Measurements from ENCODE around the gene DPH1.
"Not testable (repeated sequence)": the region's sequence is repeated elsewhere in the genome, so short reads cannot be mapped to it uniquely, and the experiment has no call there.

The DPH1 gene

DNA sequence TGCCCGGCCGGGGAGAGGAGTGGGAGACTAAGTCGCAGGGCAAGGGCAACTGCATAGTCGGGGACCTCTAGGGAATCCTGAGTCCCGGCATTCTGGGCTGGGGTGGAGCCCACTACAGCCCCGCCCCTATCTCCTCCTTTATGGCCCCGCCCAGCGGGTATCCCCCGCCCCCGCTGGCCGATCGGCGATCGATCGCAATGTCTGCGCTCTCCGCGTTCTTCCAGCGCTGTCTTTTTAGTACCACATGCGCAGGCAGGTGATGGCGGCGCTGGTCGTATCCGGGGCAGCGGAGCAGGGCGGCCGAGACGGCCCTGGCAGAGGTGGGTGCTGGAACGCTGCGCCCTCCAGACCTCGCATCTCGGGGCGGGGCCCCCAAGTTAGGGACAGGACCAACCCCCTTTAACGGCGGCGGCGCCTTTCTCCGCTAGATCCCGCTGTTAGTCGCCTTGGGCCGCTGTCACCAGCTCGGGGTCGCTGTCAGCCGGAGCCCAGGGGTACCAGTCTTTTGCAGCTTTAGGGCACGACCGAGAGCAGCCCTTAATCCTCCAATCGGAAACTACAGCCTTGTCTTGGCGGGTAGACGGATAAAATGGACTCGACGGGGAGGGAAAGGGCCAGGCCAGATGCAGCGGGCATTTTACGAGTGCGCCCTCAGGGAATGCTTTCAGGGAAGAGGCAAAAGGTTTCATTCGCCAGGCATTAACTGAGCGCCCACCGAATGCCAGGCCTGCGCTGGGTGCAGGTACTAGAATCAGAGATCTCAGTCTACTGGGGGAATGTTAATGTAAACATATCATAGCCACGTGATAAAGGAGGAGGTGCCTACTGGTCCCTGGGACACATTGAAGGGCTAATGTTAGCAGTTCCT, at the start of gene DPH1:
DPH1 (plus strand) TSS at position 243 of the 868 bp plus-strand sequence; CDS start at position 260, 17 bp downstream.
- Histone ChIP-seq H3K9me3 (no peaks in the 10 kb centered on the region), H3K9ac (peak within 1 kb of the TSS; percentile 87), H3K4me2 (peak within 1 kb of the TSS; percentile 98), H4K20me1 (peaks cover 28% of the 10 kb centered on the region; the same call in 1 of the 2 replicates), H3K36me3 (no peaks in the 10 kb centered on the region), H3K4me1 (peaks cover 74% of the 10 kb centered on the region), H3K4me3 (peak within 1 kb of the TSS; percentile 93), H3K27me3 (peaks cover 15% of the 10 kb centered on the region; the same call in 1 of the 2 replicates), H3K27ac (peak within 1 kb of the TSS; percentile 85)
- no peak for TF ChIP-seq Cebpa-rat (IDR thresholded peaks at IDR 0.05)

GRCh38 chr17:1980665-1981250, 49.2 kb upstream of the DPH1 start:
- Histone ChIP-seq H3K36me3 (no peaks in the 10 kb centered on the region), H3K4me1 (peaks cover 91% of the 10 kb centered on the region), H3K27ac (peak overlapping the region; percentile 78; the same call in 1 of the 2 replicates), H4K20me1 (peaks cover 99% of the 10 kb centered on the region), H3K9me3 (no peaks in the 10 kb centered on the region), H3K4me2 (peak overlapping the region; percentile 79), H3K9ac (peak overlapping the region; percentile 3; the same call in 1 of the 2 replicates), H3K4me3 (no peak overlapping the region), H3K27me3 (peaks cover 14% of the 10 kb centered on the region; the same call in 1 of the 2 replicates)
- no peak for TF ChIP-seq Cebpa-rat (IDR thresholded peaks at IDR 0.05)

GRCh38 chr17:1982793-1983366, 47.1 kb upstream of the DPH1 start:
- peaks cover 74% of the 10 kb centered on the region for H3K4me1 ChIP-seq
- not testable (repeated sequence) for H3K36me3 ChIP-seq, H3K9me3 ChIP-seq, H3K4me3 ChIP-seq, H3K27ac ChIP-seq, H3K9ac ChIP-seq, H3K27me3 ChIP-seq
- H4K20me1 ChIP-seq = peaks cover 94% of the 10 kb centered on the region
- H3K4me2 ChIP-seq = 0 out of 2 replicates have a peak overlapping the region, but pooled peaks have one; percentile 79

GRCh38 chr17:1985093-1985492, 44.9 kb upstream of the DPH1 start:
- peaks cover 52% of the 10 kb centered on the region for H3K4me1 ChIP-seq
- H3K4me2 ChIP-seq = no peak overlapping the region
- no peak for TF ChIP-seq Cebpa-rat (IDR thresholded peaks at IDR 0.05)
- H4K20me1 ChIP-seq = peaks cover 88% of the 10 kb centered on the region
- H3K4me3 ChIP-seq = no peak overlapping the region
- no peaks in the 10 kb centered on the region for H3K27me3 ChIP-seq
- H3K27ac ChIP-seq = no peak overlapping the region
- H3K9me3 ChIP-seq = no peaks in the 10 kb centered on the region
- no peaks in the 10 kb centered on the region for H3K36me3 ChIP-seq
- H3K9ac ChIP-seq = no peak overlapping the region

- Histone ChIP-seq H3K4me2 (no peak overlapping the region), H3K27ac (no peak overlapping the region), H3K9ac (no peak overlapping the region), H3K4me3 (no peak overlapping the region), H3K36me3 (no peaks in the 10 kb centered on the region), H3K9me3 (no peaks in the 10 kb centered on the region), H4K20me1 (peaks cover 88% of the 10 kb centered on the region), H3K4me1 (peaks cover 46% of the 10 kb centered on the region), H3K27me3 (no peaks in the 10 kb centered on the region)
- no peak for TF ChIP-seq Cebpa-rat (IDR thresholded peaks at IDR 0.05)
Measured at GRCh38 chr17:1985686-1986085, 44.3 kb upstream of the DPH1 start.

- no peak overlapping the region for H3K4me2 ChIP-seq
- TF ChIP-seq Cebpa-rat (IDR thresholded peaks at IDR 0.05) = no peak
- H3K9ac ChIP-seq = no peak overlapping the region
- H3K9me3 ChIP-seq = no peaks in the 10 kb centered on the region
- H3K4me3 ChIP-seq = no peak overlapping the region
- no peak overlapping the region for H3K27ac ChIP-seq
- no peaks in the 10 kb centered on the region for H3K27me3 ChIP-seq
- H3K4me1 ChIP-seq = peaks cover 35% of the 10 kb centered on the region
- H3K36me3 ChIP-seq = no peaks in the 10 kb centered on the region
- H4K20me1 ChIP-seq = peaks cover 88% of the 10 kb centered on the region
Measured at GRCh38 chr17:1986783-1987451, 43.0 kb upstream of the DPH1 start.

DNA sequence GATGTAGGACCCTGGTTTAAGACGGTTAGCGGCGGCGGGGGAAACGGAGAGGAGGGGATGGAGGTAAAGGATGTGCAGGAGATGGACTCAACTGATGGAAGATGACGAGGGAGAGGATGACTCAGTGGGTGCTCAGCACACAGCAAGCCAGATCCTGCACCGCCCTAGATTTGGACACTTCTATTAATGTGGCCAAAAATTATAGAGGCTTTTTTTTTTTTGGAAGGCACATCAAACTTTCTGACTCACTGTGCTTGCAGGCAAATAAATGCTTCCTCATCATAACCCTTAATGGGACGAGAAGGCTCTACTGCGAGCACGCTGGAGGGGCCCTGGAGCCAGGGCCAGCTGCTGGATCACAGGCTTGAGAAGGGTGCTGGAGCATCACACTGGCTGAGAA, 40.8 kb upstream of the DPH1 start:
- H3K4me2 ChIP-seq = no peak overlapping the region
- H3K27ac ChIP-seq = no peak overlapping the region
- no peaks in the 10 kb centered on the region for H3K36me3 ChIP-seq
- no peak overlapping the region for H3K4me3 ChIP-seq
- no peaks in the 10 kb centered on the region for H3K9me3 ChIP-seq
- peaks cover 22% of the 10 kb centered on the region for H3K4me1 ChIP-seq
- no peak overlapping the region for H3K9ac ChIP-seq
- peaks cover 88% of the 10 kb centered on the region for H4K20me1 ChIP-seq
- TF ChIP-seq Cebpa-rat (IDR thresholded peaks at IDR 0.05) = no peak
- H3K27me3 ChIP-seq = no peaks in the 10 kb centered on the region

DNA sequence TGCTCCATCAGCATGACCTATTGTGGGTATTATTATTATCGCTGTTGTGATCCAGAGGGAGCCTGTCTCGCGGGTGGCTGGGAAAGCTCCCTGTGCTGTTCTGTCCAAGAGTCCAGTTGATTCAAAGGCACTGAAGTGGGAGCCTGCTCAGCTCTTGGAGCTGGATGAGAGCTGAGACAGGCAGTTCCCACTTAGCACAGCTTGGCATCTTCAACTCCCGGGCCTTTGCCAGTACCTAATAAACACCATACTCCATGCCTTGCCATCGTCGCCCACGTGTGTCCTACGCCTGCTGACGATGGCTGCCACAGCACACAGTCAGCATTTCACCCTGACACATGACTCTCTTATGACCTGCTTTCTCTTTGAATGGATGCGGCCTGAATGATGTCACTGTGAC, 37.4 kb upstream of the DPH1 start:
- H3K4me1 ChIP-seq = peaks cover 32% of the 10 kb centered on the region
- H3K4me2 ChIP-seq = no peak overlapping the region
- H3K9ac ChIP-seq = no peak overlapping the region
- no peaks in the 10 kb centered on the region for H3K9me3 ChIP-seq
- TF ChIP-seq Cebpa-rat (IDR thresholded peaks at IDR 0.05) = no peak
- no peak overlapping the region for H3K4me3 ChIP-seq
- no peaks in the 10 kb centered on the region for H3K27me3 ChIP-seq
- no peaks in the 10 kb centered on the region for H3K36me3 ChIP-seq
- no peak overlapping the region for H3K27ac ChIP-seq
- peaks cover 87% of the 10 kb centered on the region for H4K20me1 ChIP-seq

DNA sequence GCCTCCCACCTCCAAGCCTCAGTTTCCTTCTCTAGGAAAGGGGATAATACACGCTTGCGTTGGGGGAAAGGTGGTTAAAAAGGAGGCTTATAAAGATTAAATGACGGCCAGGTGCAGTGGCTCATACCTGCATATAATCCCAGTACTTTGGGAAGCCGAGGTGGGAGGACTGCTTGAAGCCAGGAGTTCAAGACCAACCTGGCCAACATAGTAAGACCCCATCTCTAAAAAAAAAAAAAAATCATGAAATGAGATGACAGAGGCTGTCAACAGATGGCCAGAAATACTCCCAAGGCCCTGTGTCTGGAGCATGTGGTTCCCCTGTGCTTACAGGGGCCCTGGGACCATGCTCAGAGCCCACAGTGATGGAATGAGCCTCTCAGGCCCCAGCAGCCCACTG, 35.2 kb upstream of the DPH1 start:
- Histone ChIP-seq H3K4me1 (peaks cover 51% of the 10 kb centered on the region), H3K9ac (no peak overlapping the region), H3K36me3 (no peaks in the 10 kb centered on the region), H3K4me2 (no peak overlapping the region), H3K27ac (no peak overlapping the region), H4K20me1 (peaks cover 77% of the 10 kb centered on the region), H3K9me3 (no peaks in the 10 kb centered on the region), H3K27me3 (no peaks in the 10 kb centered on the region), H3K4me3 (no peak overlapping the region)
- TF ChIP-seq Cebpa-rat (IDR thresholded peaks at IDR 0.05) = no peak

Data from BLaER1 (cell line).